HG02981 (cell line): ENCODE data around the gene EOMES.
A peak's percentile ranks its signal among the peaks of the same experiment; 100 is the strongest.

Source experiments
- ATAC-seq: cut with Tn5 transposase; IDR thresholded peaks from one replicate; pipeline ENCODE4 v1.9.1; 2021; ENCODE audit warnings: mild to moderate bottlenecking, moderate library complexity; ENCODE audit not compliant: unreplicated experiment

The EOMES gene

DNA sequence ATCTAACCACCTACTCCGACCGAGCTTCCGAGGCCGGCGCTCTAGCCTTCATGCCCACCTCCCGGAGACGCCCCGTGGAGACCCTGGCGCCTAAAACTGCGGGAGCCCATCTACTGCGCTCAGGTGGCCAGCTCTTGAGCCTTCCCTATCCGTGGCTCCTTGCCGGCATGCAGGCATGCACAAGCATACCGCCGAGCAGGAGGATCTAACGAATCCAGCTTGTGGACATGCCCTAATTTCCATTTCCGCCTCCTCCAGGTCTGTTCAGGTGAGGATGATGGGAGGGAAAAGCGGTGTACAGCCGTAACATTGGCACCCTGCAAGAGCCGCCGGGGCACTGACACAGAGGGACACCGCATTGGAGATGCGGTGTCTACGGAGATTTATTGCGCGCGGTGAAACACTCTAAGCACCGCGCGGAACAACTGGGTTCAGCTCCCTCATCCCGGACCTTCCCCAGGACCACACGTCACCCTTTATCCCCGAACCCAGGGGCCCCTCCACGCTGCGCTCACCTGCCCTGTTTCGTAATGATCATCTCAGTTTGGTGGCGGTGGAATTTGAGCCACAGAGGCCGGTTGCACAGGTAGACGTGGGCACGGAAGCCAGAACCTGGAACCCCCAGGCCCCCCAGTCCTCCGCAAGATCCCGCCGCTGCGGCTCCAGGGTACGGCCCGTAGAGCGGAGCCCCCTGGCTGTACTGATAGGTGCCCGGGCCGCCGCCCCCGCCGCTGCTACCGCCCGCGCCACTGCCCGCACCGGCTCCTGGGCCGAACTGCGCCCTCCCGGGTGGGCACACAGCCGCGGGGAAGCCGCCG is 1.0 kb downstream of the EOMES start:
- no peak for ATAC-seq

DNA sequence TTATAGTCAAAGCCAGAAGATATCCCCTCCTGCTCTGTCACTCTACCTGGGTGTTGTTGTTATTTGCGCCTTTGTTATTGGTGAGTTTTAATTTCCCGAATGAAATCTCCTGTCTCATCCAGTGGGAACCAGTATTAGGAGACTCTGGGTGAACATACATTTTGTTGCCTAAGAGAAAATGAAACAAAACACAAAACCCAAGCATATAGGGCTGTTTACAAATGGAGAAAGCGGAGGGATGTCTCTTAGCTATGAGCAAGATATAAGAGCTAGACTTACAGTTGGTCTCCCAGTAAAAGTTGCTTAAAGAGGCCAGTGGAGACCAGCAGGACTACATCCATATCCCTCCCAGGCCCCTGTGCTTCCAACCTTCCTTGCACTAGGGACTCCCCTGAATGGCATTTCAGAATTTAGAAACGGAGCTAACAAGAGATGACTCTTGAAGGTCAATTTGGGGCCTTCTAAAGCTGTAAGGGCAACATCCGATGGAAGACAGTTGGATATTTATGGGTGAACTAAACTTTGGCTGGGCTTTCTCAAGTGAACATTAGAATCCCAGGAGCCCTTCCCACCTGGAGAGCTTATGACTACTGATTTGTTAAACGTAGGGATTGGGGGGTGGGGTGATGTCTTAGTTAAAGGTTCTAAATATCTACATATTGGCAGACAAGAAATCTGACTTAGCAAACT is 2.7 kb downstream of the EOMES start:
- ATAC-seq: no peak

GRCh38 chr3:27718459-27718858 is 3.7 kb downstream of the EOMES start:
- ATAC-seq: no peak

DNA sequence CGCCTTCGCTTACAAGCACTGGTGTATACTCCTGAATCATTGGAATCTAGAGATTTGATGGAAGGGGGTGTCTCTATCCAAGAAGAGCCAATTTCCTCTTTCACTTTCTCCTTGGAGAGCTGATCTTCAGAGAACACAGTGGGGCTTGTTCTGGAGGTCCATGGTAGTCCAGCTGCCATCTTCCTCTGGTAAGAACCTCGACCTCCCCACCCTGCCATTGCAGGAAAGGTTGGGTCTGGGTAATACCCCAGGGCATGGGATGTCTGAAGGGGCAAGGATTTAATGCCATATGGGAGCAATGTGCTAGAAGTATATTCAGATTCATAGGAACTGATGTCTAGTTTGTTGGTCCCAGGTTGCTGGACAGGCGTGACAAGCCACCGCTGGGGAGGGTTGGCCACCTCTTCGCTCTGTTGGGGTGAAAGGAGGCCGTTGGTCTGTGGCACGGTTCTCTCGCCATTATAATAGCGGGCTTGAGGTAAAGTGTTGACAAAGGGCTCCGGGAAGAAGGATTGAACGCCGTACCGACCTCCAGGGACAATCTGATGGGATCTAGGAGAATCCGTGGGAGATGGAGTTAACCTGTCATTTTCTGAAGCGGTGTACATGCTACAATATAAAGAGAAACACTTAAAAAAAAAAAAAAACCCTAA is 4.8 kb downstream of the EOMES start:
- ATAC-seq: no peak

GRCh38 chr3:27716309-27716708 is 5.8 kb downstream of the EOMES start:
- no peak for ATAC-seq

GRCh38 chr3:27715863-27716262 is 6.3 kb downstream of the EOMES start:
- no peak for ATAC-seq

DNA sequence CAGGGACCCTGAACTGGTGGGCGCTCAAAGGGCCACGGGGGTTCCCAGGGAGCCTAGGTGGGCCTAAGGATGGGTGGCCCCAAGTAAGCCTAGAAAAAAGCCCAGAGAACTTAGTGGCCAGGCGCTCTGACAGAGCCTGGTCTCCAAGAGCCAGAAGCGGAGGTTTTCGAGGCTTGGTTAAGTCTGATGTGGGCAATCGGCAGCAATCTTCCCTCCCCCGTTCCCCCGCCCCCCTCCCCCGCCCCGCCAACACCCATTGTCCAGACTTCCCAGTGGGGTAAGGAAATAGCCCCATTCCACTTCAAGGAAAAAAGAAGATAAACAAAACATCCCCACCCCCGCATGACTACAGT is 6.7 kb downstream of the EOMES start:
- ATAC-seq: no peak

- no peak for ATAC-seq
These were observed 7.2 kb downstream of the EOMES start for GRCh38 chr3:27714692-27715453.

DNA sequence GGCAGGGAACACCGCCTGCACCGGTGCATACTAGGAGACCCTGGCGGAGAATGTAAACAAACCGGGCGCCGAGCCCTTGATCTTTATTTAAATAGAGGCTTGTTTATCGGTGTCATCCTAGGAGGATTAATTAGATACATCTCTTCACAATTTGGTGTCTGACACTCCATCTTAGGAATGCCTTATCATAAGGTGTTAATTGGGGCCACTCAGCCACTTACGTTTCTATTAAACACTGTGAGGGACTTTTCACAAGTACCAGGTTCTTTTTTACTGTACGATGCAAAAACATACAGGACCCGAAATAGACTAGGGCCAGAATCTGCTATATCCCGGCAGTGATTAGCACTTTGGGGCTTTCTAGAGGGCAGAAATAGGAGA is 8.0 kb downstream of the EOMES start:
- no peak for ATAC-seq

GRCh38 chr3:27713435-27714145 is 8.5 kb downstream of the EOMES start:
- ATAC-seq: no peak

- no peak for ATAC-seq
These were observed 9.1 kb downstream of the EOMES start for GRCh38 chr3:27713078-27713423.

- peak; percentile 96 for ATAC-seq
These were observed 9.7 kb downstream of the EOMES start for GRCh38 chr3:27712136-27713077.

- ATAC-seq: no peak
These were observed 13.9 kb downstream of the EOMES start for GRCh38 chr3:27708250-27708649.

- peak; percentile 60 for ATAC-seq
These were observed 23.1 kb downstream of the EOMES start for GRCh38 chr3:27699067-27699466.

GRCh38 chr3:27696906-27697305 is 25.2 kb downstream of the EOMES start:
- no peak for ATAC-seq

DNA sequence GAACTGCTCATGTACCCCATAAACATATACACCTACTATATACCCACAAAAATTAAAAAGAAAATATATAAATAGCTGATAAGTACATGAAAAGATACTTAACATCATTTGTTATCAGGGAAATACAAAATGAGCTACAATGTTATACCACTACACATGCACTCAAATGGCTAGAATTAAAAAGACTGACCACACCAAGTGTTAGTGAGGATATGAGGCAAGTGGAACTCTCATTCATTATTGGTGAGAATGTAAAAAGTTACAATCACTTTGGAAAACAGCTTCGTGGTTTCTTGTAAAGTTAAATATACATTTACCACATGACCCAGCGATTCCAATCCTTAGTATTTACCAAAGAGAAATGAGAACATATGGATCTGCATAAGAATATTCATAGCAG is 26.5 kb downstream of the EOMES start:
- ATAC-seq: no peak

- ATAC-seq: no peak
These were observed 34.1 kb downstream of the EOMES start for GRCh38 chr3:27688053-27688452.

- no peak for ATAC-seq
These were observed 35.5 kb downstream of the EOMES start for GRCh38 chr3:27686642-27687041.

- ATAC-seq: no peak
These were observed 36.6 kb downstream of the EOMES start for GRCh38 chr3:27685474-27685873.

GRCh38 chr3:27684302-27684701 is 37.8 kb downstream of the EOMES start:
- ATAC-seq: no peak
